Spleen (tissue), 11 donors: Measurements from ENCODE around the gene MAP3K14. TPM values are rescaled to one million over a fixed set of nuclear protein-coding genes. Genes with fewer than 3 reads are reported as not detected.
A peak's percentile ranks its signal among the peaks of the same experiment; 100 is the strongest.

ENCODE experiments used
- DNase-seq: peaks from one replicate; pipeline ENCODE4 v3.0.0-alpha.2; 2020
- H3K27ac ChIP-seq, 8 donors: fragments of 200-600 bp; sonication (generic) in 7 of 8; 1 replicate in 4 of 8; 2 replicates in 4 of 8; pipeline versions ENCODE4 v1.5.0 to v1.8.0; 2016 to 2021; ENCODE audit warnings: inconsistent platforms in 4 of 8, mild to moderate bottlenecking in 4 of 8, moderate library complexity in 1 of 8
- H3K27me3 ChIP-seq, 7 donors: fragments of 200-600 bp; sonication (generic) in 6 of 7; replicated peaks in 1 of 7; 1 replicate in 4 of 7; 2 replicates in 3 of 7; pipeline versions ENCODE4 v1.5.0 to v1.8.0; 2016 to 2021; ENCODE audit warnings: inconsistent platforms in 3 of 7, mild to moderate bottlenecking in 1 of 7
- H3K36me3 ChIP-seq, 6 donors: fragments of 200-600 bp; sonication (generic) in 5 of 6; 1 replicate in 4 of 6; 2 replicates in 2 of 6; pipeline versions ENCODE4 v1.5.0 to v1.8.0; 2016 to 2021; ENCODE audit warnings: inconsistent platforms in 2 of 6
- H3K4me1 ChIP-seq, 6 donors: fragments of 200-600 bp; sonication (generic) in 5 of 6; 1 replicate in 3 of 6; 2 replicates in 3 of 6; pipeline versions ENCODE4 v1.5.0 to v1.8.0; 2016 to 2021; ENCODE audit warnings: inconsistent platforms in 3 of 6
- H3K4me3 ChIP-seq, 8 donors: fragments of 200-600 bp; sonication (generic) in 7 of 8; 1 replicate in 4 of 8; 2 replicates in 4 of 8; pipeline versions ENCODE4 v1.5.0 to v1.8.0; 2016 to 2021; ENCODE audit warnings: inconsistent platforms in 4 of 8, mild to moderate bottlenecking in 4 of 8, moderate library complexity in 2 of 8
- H3K9me3 ChIP-seq, 8 donors: fragments of 200-600 bp; sonication (generic) in 7 of 8; 1 replicate in 4 of 8; 2 replicates in 4 of 8; pipeline versions ENCODE4 v1.5.0 to v1.8.0; 2016 to 2021; ENCODE audit warnings: inconsistent platforms in 4 of 8
- POLR2A ChIP-seq, 3 donors: fragments of 450-650 bp; IDR thresholded peaks; one replicate each; pipeline ENCODE4 v1.5.1; 2017; ENCODE audit warnings: antibody characterized with exemption in 3 of 3, mild to moderate bottlenecking in 1 of 3
- POLR2AphosphoS5 ChIP-seq, 3 donors: sonication (generic); formaldehyde crosslinking; IDR thresholded peaks; one replicate each; pipeline ENCODE4 v1.5.1; 2017; ENCODE audit warnings: antibody characterized with exemption in 3 of 3
- WGBS, 5 donors: extraction: QIAGEN DNeasy Blood & Tissue Kit in 3 of 5; methylation state at CpG; one replicate each; pipeline versions ENCODE4 v1.1.5 to v1.1.7; 2013 to 2018; 5-methylcytosine and 5-hydroxymethylcytosine counted together
- intact Hi-C: fragments of 100-400 bp; cut with DNase I; formaldehyde crosslinking; loops from one replicate; pipeline ENCODE4 v1.15.0; 2023; ENCODE audit warnings: low total_unique reads
- polyA plus RNA-seq, 3 donors: library from polyadenylated mRNA; stranded (reverse); fragments of 200-250 nt; gene quantifications; one replicate each; pipeline ENCODE4 v1.2.1, GENCODE V29; 2013
- total RNA-seq, 7 donors: library from RNA; depleted of rRNA in 3 of 7; stranded (reverse); fragments of >200 nt in 3 of 7; fragmentation: NEBNext Ultra II Directional in 4 of 7; extraction: Animal tissue kit (Norgen Biotek cat#: 25700) in 4 of 7; gene quantifications; one replicate each; pipeline versions ENCODE4 v1.1.0 to v1.2.1, GENCODE V29; 2016 to 2021
- TF ChIP-seq, protein P1 (sequence below), 11 experiments: fragments of 200-600 bp in 7 of 11; fragments of 450-650 bp in 4 of 11; sonication (generic) in 4 of 11; IDR thresholded peaks in 8 of 11; conservative IDR thresholded peaks in 3 of 11; 1 replicate in 7 of 11; 2 replicates in 4 of 11; pipeline versions ENCODE4 v1.4.0 to v1.8.0; 2016 to 2021; ENCODE audit warnings: antibody characterized with exemption in 11 of 11, inconsistent platforms in 4 of 11, mild to moderate bottlenecking in 1 of 11
- donor health status: healthy with polysubstance abuse.
- donor health status: DM: no; HTN: no; CAD: no; lungs with moderate emphysema.
- donor health status: DM: no; HTN: no; CAD: no.
- donor health status: Bipolar disorder and iron deficiency.
- donor health status: healthy.
- donor health status: DM: no; HTN: no; CAD: no.
- donor health status: DM: yes; HTN: yes; CAD: no.

Gene MAP3K14
- total and polyA plus RNA-seq, 10 donors: 17.3 to 36.3 (median 28.0) TPM

DNA sequence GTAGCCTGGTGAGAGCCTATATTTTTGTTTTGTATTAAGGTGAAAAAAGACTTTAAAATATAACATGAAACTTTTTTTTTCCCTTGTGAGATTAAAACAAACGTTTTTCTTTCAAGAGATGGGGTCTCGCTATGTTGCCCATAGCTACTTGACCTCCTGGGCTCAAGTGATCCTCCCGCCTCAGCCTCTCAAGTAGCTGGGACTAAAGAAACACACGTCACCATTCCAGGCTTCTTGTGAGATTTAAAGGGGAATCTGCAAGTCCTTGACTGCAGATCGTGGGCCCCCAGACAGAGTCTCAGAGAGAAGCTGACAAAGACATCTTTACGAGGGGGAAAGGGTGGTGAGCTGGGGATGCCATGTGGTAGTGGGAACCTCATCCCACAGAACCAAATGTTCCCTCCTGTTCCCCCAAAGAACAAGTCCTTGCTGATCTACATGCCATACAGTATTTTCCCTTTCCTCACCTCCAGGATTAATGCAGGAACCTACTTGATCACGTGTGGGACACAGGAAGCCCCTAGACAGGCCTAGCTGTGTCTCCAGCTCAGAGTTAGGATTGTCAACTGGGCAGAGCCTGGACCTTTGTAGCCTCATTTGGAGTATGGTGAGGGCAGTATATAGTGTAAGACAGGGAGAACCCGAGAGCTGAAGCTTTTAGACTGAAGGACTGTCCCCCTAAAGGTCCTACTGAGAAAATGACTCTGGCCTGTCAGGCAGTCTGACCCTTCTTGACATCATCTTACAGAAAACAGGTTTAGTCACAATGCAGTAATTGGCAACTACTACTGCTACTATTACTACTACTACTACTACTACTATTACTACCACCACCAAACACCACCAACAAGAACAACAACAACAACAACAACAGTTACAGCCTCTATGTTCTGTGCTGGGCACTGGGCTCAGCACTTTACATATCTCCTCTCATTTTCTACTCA, 4.1 kb downstream of the MAP3K14 start:
- 21 to 35% (median 32%) methylated on average over 8 of the region's 8 CpGs for WGBS, 5 donors
- intact Hi-C loops: no loop called here
- TF ChIP-seq, protein P1, sequence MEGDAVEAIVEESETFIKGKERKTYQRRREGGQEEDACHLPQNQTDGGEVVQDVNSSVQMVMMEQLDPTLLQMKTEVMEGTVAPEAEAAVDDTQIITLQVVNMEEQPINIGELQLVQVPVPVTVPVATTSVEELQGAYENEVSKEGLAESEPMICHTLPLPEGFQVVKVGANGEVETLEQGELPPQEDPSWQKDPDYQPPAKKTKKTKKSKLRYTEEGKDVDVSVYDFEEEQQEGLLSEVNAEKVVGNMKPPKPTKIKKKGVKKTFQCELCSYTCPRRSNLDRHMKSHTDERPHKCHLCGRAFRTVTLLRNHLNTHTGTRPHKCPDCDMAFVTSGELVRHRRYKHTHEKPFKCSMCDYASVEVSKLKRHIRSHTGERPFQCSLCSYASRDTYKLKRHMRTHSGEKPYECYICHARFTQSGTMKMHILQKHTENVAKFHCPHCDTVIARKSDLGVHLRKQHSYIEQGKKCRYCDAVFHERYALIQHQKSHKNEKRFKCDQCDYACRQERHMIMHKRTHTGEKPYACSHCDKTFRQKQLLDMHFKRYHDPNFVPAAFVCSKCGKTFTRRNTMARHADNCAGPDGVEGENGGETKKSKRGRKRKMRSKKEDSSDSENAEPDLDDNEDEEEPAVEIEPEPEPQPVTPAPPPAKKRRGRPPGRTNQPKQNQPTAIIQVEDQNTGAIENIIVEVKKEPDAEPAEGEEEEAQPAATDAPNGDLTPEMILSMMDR (IDR thresholded peaks at IDR 0.05 in 8 of 11, conservative IDR thresholded peaks at IDR 0.05 in 3 of 11): no peak
- no peak for TF ChIP-seq POLR2A (IDR thresholded peaks at IDR 0.05)
- no peak for TF ChIP-seq POLR2AphosphoS5 (IDR thresholded peaks at IDR 0.05)
- H3K27me3 ChIP-seq: no peaks in the 10 kb centered on the region
- H3K36me3 ChIP-seq: peaks cover 0 to 33% (median 0%) of the 10 kb centered on the region in 6 donors
- no peaks in the 10 kb centered on the region for H3K9me3 ChIP-seq
- H3K27ac ChIP-seq: peak overlapping the region; percentile 75 to 99 (median 94)
- peak overlapping the region in 4 of 8 donors; percentile 6 to 88 (median 12) for H3K4me3 ChIP-seq
- DNase-seq: no peak
- H3K4me1 ChIP-seq: peaks cover 57 to 91% (median 88%) of the 10 kb centered on the region in 6 donors

DNA sequence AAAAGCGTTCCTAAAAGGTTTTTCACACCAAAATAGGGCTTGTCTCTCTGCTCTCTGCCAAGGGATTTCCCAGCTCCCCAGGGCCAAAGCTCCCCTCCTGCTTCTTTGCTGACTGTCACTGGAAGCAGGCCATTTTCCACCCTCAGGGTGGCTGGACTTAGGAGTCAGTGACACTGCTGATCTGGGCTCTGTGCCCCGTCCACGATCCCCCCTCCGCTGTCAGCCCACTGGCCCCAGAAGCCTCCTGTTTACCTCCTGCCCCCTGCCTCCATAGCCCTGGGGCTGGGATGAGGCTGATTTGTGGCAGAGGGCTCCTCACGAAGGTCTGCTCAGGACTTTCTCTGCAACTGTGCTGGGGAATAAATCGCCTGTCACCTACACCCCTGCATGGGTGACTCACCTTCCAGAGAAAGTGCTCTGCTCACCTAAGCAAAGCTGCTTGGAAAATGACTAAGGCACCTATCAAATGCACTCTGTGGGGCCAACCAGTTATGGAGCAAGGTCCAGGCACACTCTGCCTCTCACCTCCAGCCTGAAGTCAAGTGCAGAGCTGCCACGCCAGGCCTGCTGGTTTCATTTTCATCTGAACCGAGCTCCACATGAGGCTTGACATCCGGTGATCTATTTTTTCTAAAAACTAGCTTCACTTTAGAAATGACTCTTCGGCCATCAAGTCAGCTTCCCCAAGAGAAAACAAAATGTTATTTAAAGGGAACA, 4.9 kb downstream of the MAP3K14 start:
- DNase-seq: peak; percentile 91
- intact Hi-C loops: no loop called here
- H3K27me3 ChIP-seq: no peaks in the 10 kb centered on the region
- H3K36me3 ChIP-seq: peaks cover 0 to 33% (median 0%) of the 10 kb centered on the region in 6 donors
- 28 to 48% (median 38%) methylated on average over 9 to 10 of the region's 10 CpGs for WGBS, 5 donors
- peak overlapping the region in 5 of 8 donors; percentile 0 to 88 (median 10) for H3K4me3 ChIP-seq
- TF ChIP-seq POLR2AphosphoS5 (IDR thresholded peaks at IDR 0.05) (peak in 2 of 3 donors; percentile 64 to 73), POLR2A (IDR thresholded peaks at IDR 0.05) (no peak)
- TF ChIP-seq, protein P1 (IDR thresholded peaks at IDR 0.05 in 8 of 11, conservative IDR thresholded peaks at IDR 0.05 in 3 of 11): no peak
- peak overlapping the region; percentile 75 to 99 (median 94) for H3K27ac ChIP-seq
- H3K9me3 ChIP-seq: no peaks in the 10 kb centered on the region
- peaks cover 65 to 95% (median 93%) of the 10 kb centered on the region in 6 donors for H3K4me1 ChIP-seq

DNA sequence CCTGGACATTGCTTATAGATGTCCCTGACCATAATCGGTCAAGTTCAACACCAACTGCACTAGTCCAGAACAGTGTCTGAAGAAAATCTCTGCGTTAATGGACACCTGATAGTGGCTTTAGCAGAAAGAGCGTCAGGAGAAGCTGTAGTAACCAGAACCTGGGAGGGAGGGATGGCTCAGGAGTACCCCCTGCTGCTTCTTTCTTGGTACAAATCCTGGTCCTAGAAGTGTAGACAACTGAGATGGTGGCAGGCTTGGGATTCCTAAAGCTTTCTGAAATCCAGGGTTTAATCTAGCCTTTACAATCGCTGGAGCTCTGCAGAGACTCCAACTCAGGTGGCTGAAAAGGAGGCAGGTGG, 5.4 kb downstream of the MAP3K14 start:
- intact Hi-C loops: no loop called here
- Histone ChIP-seq H3K4me1 (peaks cover 71 to 100% (median 98%) of the 10 kb centered on the region in 6 donors), H3K27me3 (no peaks in the 10 kb centered on the region), H3K9me3 (no peaks in the 10 kb centered on the region), H3K36me3 (peaks cover 0 to 33% (median 0%) of the 10 kb centered on the region in 6 donors), H3K27ac (peak overlapping the region; percentile 75 to 99 (median 94)), H3K4me3 (peak overlapping the region in 3 of 8 donors; percentile 0 to 88 (median 17))
- TF ChIP-seq, protein P1 (IDR thresholded peaks at IDR 0.05 in 8 of 11, conservative IDR thresholded peaks at IDR 0.05 in 3 of 11): no peak
- no peak for TF ChIP-seq POLR2AphosphoS5 (IDR thresholded peaks at IDR 0.05)
- TF ChIP-seq POLR2A (IDR thresholded peaks at IDR 0.05): no peak
- WGBS, 5 donors: 73 to 88% (median 78%) methylated on average over 4 of the region's 4 CpGs
- no peak for DNase-seq
